H9 (cell line): Measurements from ENCODE around the gene FAM193A. TPM values are rescaled to one million over a fixed set of nuclear protein-coding genes. Genes with fewer than 3 reads are reported as not detected.

ENCODE experiments used
- DNase-seq: peaks from one replicate; pipeline ENCODE4 v3.0.0-alpha.2; 2017
- H2AFZ ChIP-seq: one replicate; pipeline ENCODE4 v1.6.1; 2013; ENCODE audit warnings: mild to moderate bottlenecking, low read length, control low read depth, moderate library complexity
- H2AK5ac ChIP-seq: 2 replicates; pipeline ENCODE4 v1.6.1; 2013; ENCODE audit warnings: low read length, control low read depth, mixed read lengths; ENCODE audit not compliant: insufficient read length
- H2BK120ac ChIP-seq: one replicate; pipeline ENCODE4 v1.6.1; 2013; ENCODE audit warnings: low read depth, mild to moderate bottlenecking, low read length, control low read depth, inconsistent platforms; ENCODE audit not compliant: poor library complexity, severe bottlenecking
- H2BK12ac ChIP-seq: 2 replicates; pipeline ENCODE4 v1.6.1; 2013; ENCODE audit warnings: low read length, control low read depth, mixed read lengths, low read depth; ENCODE audit not compliant: insufficient read length
- H2BK15ac ChIP-seq: 2 replicates; pipeline ENCODE4 v1.6.1; 2013; ENCODE audit warnings: low read depth, low read length, control low read depth
- H2BK20ac ChIP-seq: one replicate; pipeline ENCODE4 v1.6.1; 2013; ENCODE audit warnings: low read depth, mild to moderate bottlenecking, low read length, control low read depth, inconsistent platforms; ENCODE audit not compliant: poor library complexity, severe bottlenecking
- H2BK5ac ChIP-seq: 2 replicates; pipeline ENCODE4 v1.6.1; 2013; ENCODE audit warnings: low read length, control low read depth, mixed read lengths; ENCODE audit not compliant: insufficient read length
- H3K14ac ChIP-seq: 2 replicates; pipeline ENCODE4 v1.6.1; 2013; ENCODE audit warnings: low read length, control low read depth; ENCODE audit not compliant: insufficient read depth
- H3K18ac ChIP-seq: 2 replicates; pipeline ENCODE4 v1.6.1; 2013; ENCODE audit warnings: low read depth, mild to moderate bottlenecking, mixed read lengths, low read length, control low read depth; ENCODE audit not compliant: insufficient read length
- H3K23ac ChIP-seq: 2 replicates; pipeline ENCODE4 v1.6.1; 2013; ENCODE audit warnings: low read length, control low read depth, mixed read lengths, low read depth; ENCODE audit not compliant: insufficient read length
- H3K23me2 ChIP-seq: 2 replicates; pipeline ENCODE4 v1.6.1; 2013; ENCODE audit warnings: low read depth, mild to moderate bottlenecking, mixed read lengths, low read length, control low read depth; ENCODE audit not compliant: insufficient read length, poor library complexity, severe bottlenecking
- H3K27ac ChIP-seq: 2 replicates; pipeline ENCODE4 v1.5.1; 2013; ENCODE audit warnings: low read length, control low read depth, mixed read lengths, low read depth; ENCODE audit not compliant: insufficient read length
- H3K27me3 ChIP-seq: 2 replicates; pipeline ENCODE4 v1.6.1; 2013; ENCODE audit warnings: low read length, control low read depth, inconsistent platforms; ENCODE audit not compliant: insufficient read depth
- H3K4ac ChIP-seq: 2 replicates; pipeline ENCODE4 v1.6.1; 2013; ENCODE audit warnings: low read depth, mild to moderate bottlenecking, control low read depth, inconsistent platforms, low read length, moderate library complexity
- H3K4me1 ChIP-seq: 2 replicates; pipeline ENCODE4 v1.6.1; 2013; ENCODE audit warnings: low read length, control low read depth, inconsistent platforms; ENCODE audit not compliant: insufficient read depth
- H3K4me2 ChIP-seq: 2 replicates; pipeline ENCODE4 v1.6.1; 2013; ENCODE audit warnings: low read length, control low read depth, mixed read lengths; ENCODE audit not compliant: insufficient read length, insufficient read depth
- H3K56ac ChIP-seq: 2 replicates; pipeline ENCODE4 v1.6.1; 2013; ENCODE audit warnings: low read depth, mild to moderate bottlenecking, mixed read lengths, low read length, control low read depth; ENCODE audit not compliant: insufficient read length
- H3K79me1 ChIP-seq: 2 replicates; pipeline ENCODE4 v1.6.1; 2013; ENCODE audit warnings: low read depth, mild to moderate bottlenecking, moderate library complexity, low read length, control low read depth, inconsistent platforms; ENCODE audit not compliant: insufficient read depth, poor library complexity, severe bottlenecking
- H3K79me2 ChIP-seq: 2 replicates; pipeline ENCODE4 v1.6.1; 2013; ENCODE audit warnings: low read length, control low read depth, inconsistent platforms; ENCODE audit not compliant: insufficient read depth
- H3K9ac ChIP-seq: 2 replicates; pipeline ENCODE4 v1.6.1; 2013; ENCODE audit warnings: low read length, control low read depth, mixed read lengths; ENCODE audit not compliant: insufficient read length; ENCODE audit errors: extremely low read depth
- H3K9me3 ChIP-seq: one replicate; pipeline ENCODE4 v1.6.1; 2013; ENCODE audit warnings: low read depth, low read length, inconsistent platforms; ENCODE audit not compliant: control insufficient read depth
- H3T11ph ChIP-seq: one replicate; pipeline ENCODE4 v1.6.1; 2013; ENCODE audit warnings: mild to moderate bottlenecking, low read length, control low read depth, inconsistent platforms
- H4K20me1 ChIP-seq: one replicate; pipeline ENCODE4 v1.6.1; 2013; ENCODE audit not compliant: control insufficient read depth, insufficient read length, insufficient read depth
- H4K5ac ChIP-seq: 2 replicates; pipeline ENCODE4 v1.6.1; 2013; ENCODE audit warnings: low read depth, mild to moderate bottlenecking, mixed read lengths, low read length, control low read depth; ENCODE audit not compliant: insufficient read length
- H4K8ac ChIP-seq: replicated peaks from 2 replicates; pipeline ENCODE4 v1.6.1; 2013; ENCODE audit warnings: low read length, control low read depth, mixed read lengths, low read depth; ENCODE audit not compliant: insufficient read length
- H4K91ac ChIP-seq: 2 replicates; pipeline ENCODE4 v1.6.1; 2013; ENCODE audit warnings: low read depth, mild to moderate bottlenecking, moderate library complexity, mixed read lengths, low read length, control low read depth; ENCODE audit not compliant: insufficient read length
- H3K27ac Mint-ChIP-seq, 3 experiments: 2 replicates in 2 of 3; 3 replicates in 1 of 3; pipeline ENCODE4 v1.8.0; 2020 to 2021; ENCODE audit warnings: mixed read lengths in 3 of 3, mild to moderate bottlenecking in 1 of 3, moderate library complexity in 1 of 3
- H3K27me3 Mint-ChIP-seq: 2 replicates; pipeline ENCODE4 v1.8.0; 2021; ENCODE audit warnings: low read depth, mild to moderate bottlenecking, moderate library complexity, mixed read lengths
- H3K36me3 Mint-ChIP-seq, 3 experiments: 2 replicates in 2 of 3; 3 replicates in 1 of 3; pipeline ENCODE4 v1.8.0; 2020 to 2021; ENCODE audit warnings: low read depth in 3 of 3, mixed read lengths in 3 of 3; ENCODE audit not compliant: insufficient read depth in 1 of 3
- H3K4me1 Mint-ChIP-seq, 2 experiments: 2 replicates each; pipeline ENCODE4 v1.8.0; 2020; ENCODE audit warnings: mixed read lengths in 2 of 2
- H3K4me3 Mint-ChIP-seq, 2 experiments: 2 replicates in 1 of 2; 3 replicates in 1 of 2; pipeline ENCODE4 v1.8.0; 2020 to 2021; ENCODE audit warnings: mild to moderate bottlenecking in 2 of 2, mixed read lengths in 2 of 2, moderate library complexity in 1 of 2
- H3K9me3 Mint-ChIP-seq, 2 experiments: 2 replicates in 1 of 2; 3 replicates in 1 of 2; pipeline ENCODE4 v1.8.0; 2020; ENCODE audit warnings: mild to moderate bottlenecking in 2 of 2, mixed read lengths in 2 of 2, moderate library complexity in 1 of 2
- WGBS: extraction: QIAGEN DNeasy Blood & Tissue Kit; methylation state at CpG from one replicate; pipeline ENCODE4 v1.1.7; 2013; ENCODE audit warnings: missing lambda C conversion rate, low lambda C conversion rate, mixed read lengths; ENCODE audit not compliant: insufficient read length; ENCODE audit errors: extremely low coverage; 5-methylcytosine and 5-hydroxymethylcytosine counted together
- total RNA-seq: library from RNA; stranded (reverse); gene quantifications from 2 replicates; pipeline ENCODE4 v1.2.1, GENCODE V29; 2021
- TF ChIP-seq, protein P1 (sequence below): fragments of 200-600 bp; sonication (generic); conservative IDR thresholded peaks from 3 replicates; pipeline ENCODE4 v1.8.0; 2021; ENCODE audit warnings: antibody characterized with exemption, mild to moderate bottlenecking

The FAM193A gene
- total RNA-seq, 1 experiment from 2014 or later = 36.9 TPM

DNA sequence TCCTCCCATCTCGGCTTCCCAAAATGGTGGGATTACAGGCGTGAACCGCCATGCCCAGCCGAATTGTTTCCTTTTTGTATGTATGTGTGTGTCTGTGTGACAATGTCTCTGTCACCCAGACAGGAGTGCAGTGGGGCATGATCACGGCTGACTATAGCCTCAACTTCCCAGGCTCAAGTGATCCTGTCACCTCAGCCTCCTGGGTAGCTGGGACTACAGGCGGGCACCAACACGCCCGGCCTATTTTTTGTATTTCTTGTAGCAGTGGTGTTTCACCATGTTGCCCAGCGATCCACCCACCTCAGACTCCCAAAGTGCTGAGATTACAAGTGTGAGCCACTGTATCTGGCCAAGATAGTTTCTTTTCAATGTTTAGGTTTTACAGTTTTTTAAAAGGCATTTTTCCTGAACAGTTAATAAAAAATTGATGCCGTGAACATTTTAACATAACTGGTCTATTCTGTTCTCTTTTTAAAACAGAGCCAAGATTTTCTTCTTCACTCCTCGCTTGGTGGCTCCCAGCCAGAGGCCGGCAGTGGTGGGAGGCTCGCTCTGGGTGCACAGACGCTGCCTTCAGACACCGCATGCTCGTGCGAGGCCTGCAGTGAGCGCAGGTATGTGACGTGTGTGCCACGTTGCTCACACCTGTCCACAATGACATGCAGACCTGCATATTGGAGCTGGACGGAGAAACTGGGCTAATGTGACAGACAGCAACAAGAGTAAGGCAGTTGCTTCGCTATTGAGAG is 88.5 kb downstream of the FAM193A start:
- no peak overlapping the region for H3K23ac ChIP-seq
- H3K79me1 ChIP-seq = peaks cover 2% of the 10 kb centered on the region
- no peaks in the 10 kb centered on the region for H3K23me2 ChIP-seq
- Mint-ChIP-seq H3K4me1 (peaks cover 32 to 36% of the 10 kb centered on the region in 2 experiments), H3K27me3 (no peaks in the 10 kb centered on the region; the same call in 1 of the 2 replicates), H3K9me3 (no peaks in the 10 kb centered on the region), H3K27ac (peak overlapping the region in 2 of 3 experiments; percentile 83 to 87; a peak in 4 of 7 replicates), H3K36me3 (peaks cover 5 to 39% (median 37%) of the 10 kb centered on the region in 3 experiments; a peak in 5 of 7 replicates), H3K4me3 (no peak overlapping the region)
- H4K91ac ChIP-seq = no peak overlapping the region
- no peak for DNase-seq
- peaks cover 7% of the 10 kb centered on the region; the same call in 1 of the 2 replicates for H3K79me2 ChIP-seq
- H3K4me2 ChIP-seq = no peak overlapping the region
- WGBS = no CpG with 5 or more reads among the region's 22 CpGs
- H3T11ph ChIP-seq = no peak overlapping the region
- H3K14ac ChIP-seq = no peak overlapping the region
- H3K56ac ChIP-seq = no peak overlapping the region
- H3K9me3 ChIP-seq = no peaks in the 10 kb centered on the region
- H3K18ac ChIP-seq = no peak overlapping the region
- H4K8ac ChIP-seq = no peak overlapping the region
- H3K4ac ChIP-seq = no peak overlapping the region
- H2BK120ac ChIP-seq = no peak overlapping the region
- H2BK5ac ChIP-seq = no peak overlapping the region
- H3K9ac ChIP-seq = no peak overlapping the region
- H2BK20ac ChIP-seq = no peak overlapping the region
- TF ChIP-seq, protein P1, sequence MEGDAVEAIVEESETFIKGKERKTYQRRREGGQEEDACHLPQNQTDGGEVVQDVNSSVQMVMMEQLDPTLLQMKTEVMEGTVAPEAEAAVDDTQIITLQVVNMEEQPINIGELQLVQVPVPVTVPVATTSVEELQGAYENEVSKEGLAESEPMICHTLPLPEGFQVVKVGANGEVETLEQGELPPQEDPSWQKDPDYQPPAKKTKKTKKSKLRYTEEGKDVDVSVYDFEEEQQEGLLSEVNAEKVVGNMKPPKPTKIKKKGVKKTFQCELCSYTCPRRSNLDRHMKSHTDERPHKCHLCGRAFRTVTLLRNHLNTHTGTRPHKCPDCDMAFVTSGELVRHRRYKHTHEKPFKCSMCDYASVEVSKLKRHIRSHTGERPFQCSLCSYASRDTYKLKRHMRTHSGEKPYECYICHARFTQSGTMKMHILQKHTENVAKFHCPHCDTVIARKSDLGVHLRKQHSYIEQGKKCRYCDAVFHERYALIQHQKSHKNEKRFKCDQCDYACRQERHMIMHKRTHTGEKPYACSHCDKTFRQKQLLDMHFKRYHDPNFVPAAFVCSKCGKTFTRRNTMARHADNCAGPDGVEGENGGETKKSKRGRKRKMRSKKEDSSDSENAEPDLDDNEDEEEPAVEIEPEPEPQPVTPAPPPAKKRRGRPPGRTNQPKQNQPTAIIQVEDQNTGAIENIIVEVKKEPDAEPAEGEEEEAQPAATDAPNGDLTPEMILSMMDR = no peak
- H3K4me1 ChIP-seq = peaks cover 3% of the 10 kb centered on the region; the same call in 1 of the 2 replicates
- H2AFZ ChIP-seq = no peak overlapping the region
- H3K27ac ChIP-seq = no peak overlapping the region
- no peaks in the 10 kb centered on the region for H3K27me3 ChIP-seq
- no peak overlapping the region for H2BK15ac ChIP-seq
- H4K20me1 ChIP-seq = peaks cover 4% of the 10 kb centered on the region
- H4K5ac ChIP-seq = no peak overlapping the region
- no peak overlapping the region for H2BK12ac ChIP-seq
- no peak overlapping the region for H2AK5ac ChIP-seq
